HepG2 (cell line): ENCODE results near the gene MRPL28. TPM values are rescaled to one million over a fixed set of nuclear protein-coding genes. Genes with fewer than 3 reads are reported as not detected.
A peak's percentile ranks its signal among the peaks of the same experiment; 100 is the strongest.

Source experiments
- ELF4 ChIP-seq: sonication (generic); formaldehyde crosslinking; IDR thresholded peaks from 2 replicates; pipeline ENCODE4 v1.5.0; 2020; ENCODE audit warnings: missing genetic modification reagents, mild to moderate bottlenecking, moderate library complexity, borderline replicate concordance
- FOSL1 ChIP-seq: sonication (generic); formaldehyde crosslinking; IDR thresholded peaks from 2 replicates; pipeline ENCODE4 v1.9.0; 2021; ENCODE audit warnings: missing genetic modification reagents, borderline replicate concordance
- HMGA1 ChIP-seq: sonication (generic); formaldehyde crosslinking; conservative IDR thresholded peaks from 2 replicates; pipeline ENCODE4 v1.4.0; 2020; ENCODE audit warnings: missing genetic modification reagents
- NFE2L2 ChIP-seq: fragments of 150-350 bp; IDR thresholded peaks from 2 replicates; pipeline ENCODE4 v1.6.1; 2014; ENCODE audit warnings: low read length
- NKX3-1 ChIP-seq: sonication (generic); formaldehyde crosslinking; IDR thresholded peaks from 2 replicates; pipeline ENCODE4 v1.5.0; 2020; ENCODE audit warnings: missing genetic modification reagents
- ZFP82 ChIP-seq: sonication (generic); formaldehyde crosslinking; IDR thresholded peaks from 2 replicates; pipeline ENCODE4 v1.5.1; 2020; ENCODE audit warnings: mild to moderate bottlenecking, missing genetic modification reagents, borderline replicate concordance
- ZNF34 ChIP-seq: sonication (generic); formaldehyde crosslinking; IDR thresholded peaks from 2 replicates; pipeline ENCODE4 v1.4.0; 2020; ENCODE audit warnings: mild to moderate bottlenecking, missing genetic modification reagents, borderline replicate concordance
- ZNF703 ChIP-seq: sonication (generic); formaldehyde crosslinking; IDR thresholded peaks from 2 replicates; pipeline ENCODE4 v1.5.1; 2020; ENCODE audit warnings: missing genetic modification reagents, mild to moderate bottlenecking, moderate library complexity, borderline replicate concordance
- polyA plus RNA-seq, 8 experiments: library from polyadenylated mRNA; depleted of rRNA in 3 of 8; stranded (reverse) in 7 of 8; unstranded in 1 of 8; fragments of >200 nt; fragmentation: Illumina TruSeq in 4 of 8; extraction: Trizol in 4 of 8; gene quantifications; 2 replicates each; pipeline versions ENCODE4 v1.2.1 to v1.2.3, GENCODE V29; 2011 to 2016; ENCODE audit warnings: low read depth in 4 of 8, missing spikeins in 1 of 8, mixed read lengths in 1 of 8; ENCODE audit not compliant: insufficient read depth in 1 of 8
- total RNA-seq, 5 experiments: library from RNA; depleted of rRNA; stranded (reverse); fragments of >200 nt; fragmentation: Illumina TruSeq; extraction: Trizol; gene quantifications; 2 replicates each; pipeline ENCODE4 v1.2.3, GENCODE V29; 2016; ENCODE audit warnings: low read depth in 1 of 5
- TF ChIP-seq, protein P1 (sequence below): sonication (generic); formaldehyde crosslinking; IDR thresholded peaks from 2 replicates; pipeline ENCODE4 v1.4.0; 2020; ENCODE audit warnings: missing genetic modification reagents
- TF ChIP-seq, protein P2 (sequence below), 2 experiments: fragments of 450-650 bp in 1 of 2; sonication (generic) in 1 of 2; formaldehyde crosslinking in 1 of 2; IDR thresholded peaks; 2 replicates each; pipeline versions ENCODE4 v1.6.1 to v1.8.0; 2016 to 2022; ENCODE audit warnings: antibody characterized with exemption in 1 of 2, mild to moderate bottlenecking in 1 of 2, missing genetic modification reagents in 1 of 2
- TF ChIP-seq, protein P3 (sequence below): sonication (generic); formaldehyde crosslinking; conservative IDR thresholded peaks from 2 replicates; pipeline ENCODE4 v1.4.0; 2020; ENCODE audit warnings: missing genetic modification reagents
- TF ChIP-seq, protein P4 (sequence below): IDR thresholded peaks from 2 replicates; pipeline ENCODE4 v1.6.1; 2018; ENCODE audit warnings: missing genetic modification reagents, mild to moderate bottlenecking, missing compliant biosample characterization

Gene MRPL28
- total and polyA plus RNA-seq, 2 of the 13 experiments (the other 11 are each of a cell fraction or from before 2014, with no cell fraction given) = 114 to 135 TPM

DNA sequence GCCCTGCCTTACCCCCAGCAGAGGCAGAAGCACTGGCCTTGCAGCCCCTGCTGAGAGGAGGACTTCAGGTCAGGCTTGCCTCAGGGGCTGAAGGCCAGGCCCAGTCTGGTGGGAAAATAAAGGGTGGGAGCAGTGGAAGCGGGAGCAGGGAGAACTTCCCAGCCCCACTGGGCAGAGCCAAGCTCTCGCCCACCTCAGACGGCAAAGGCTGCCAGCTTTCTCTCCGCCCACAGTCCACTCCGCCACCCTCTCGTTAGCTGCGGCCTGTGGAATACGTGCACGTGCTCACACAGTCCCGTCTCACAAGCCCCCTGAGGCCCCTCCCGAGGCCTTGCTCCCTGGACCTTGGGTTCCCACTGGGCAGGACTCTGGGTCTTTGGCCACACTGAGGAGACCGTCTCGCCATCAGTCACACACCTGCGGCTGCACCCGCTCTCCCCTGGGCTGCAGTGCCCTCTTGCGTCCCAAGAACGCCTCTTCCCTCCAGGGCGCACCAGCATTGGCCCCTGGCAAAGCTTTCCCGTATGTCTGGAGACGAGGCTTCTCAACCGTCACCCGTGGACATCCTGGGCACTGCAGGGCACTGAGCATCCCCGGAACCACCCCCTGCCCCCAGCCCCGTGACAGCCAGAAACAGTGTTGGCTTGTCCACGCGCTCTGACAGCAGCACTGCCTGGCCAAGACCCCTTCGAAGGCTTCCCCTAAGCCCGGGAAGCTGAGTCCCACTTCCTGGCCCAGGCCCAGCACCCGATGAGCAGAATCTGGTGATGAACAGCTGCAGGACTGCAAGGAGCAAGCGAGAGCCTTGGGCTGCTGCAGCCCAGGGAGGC is 8.3 kb downstream of the MRPL28 start (continued):
- TF ChIP-seq, protein P1, sequence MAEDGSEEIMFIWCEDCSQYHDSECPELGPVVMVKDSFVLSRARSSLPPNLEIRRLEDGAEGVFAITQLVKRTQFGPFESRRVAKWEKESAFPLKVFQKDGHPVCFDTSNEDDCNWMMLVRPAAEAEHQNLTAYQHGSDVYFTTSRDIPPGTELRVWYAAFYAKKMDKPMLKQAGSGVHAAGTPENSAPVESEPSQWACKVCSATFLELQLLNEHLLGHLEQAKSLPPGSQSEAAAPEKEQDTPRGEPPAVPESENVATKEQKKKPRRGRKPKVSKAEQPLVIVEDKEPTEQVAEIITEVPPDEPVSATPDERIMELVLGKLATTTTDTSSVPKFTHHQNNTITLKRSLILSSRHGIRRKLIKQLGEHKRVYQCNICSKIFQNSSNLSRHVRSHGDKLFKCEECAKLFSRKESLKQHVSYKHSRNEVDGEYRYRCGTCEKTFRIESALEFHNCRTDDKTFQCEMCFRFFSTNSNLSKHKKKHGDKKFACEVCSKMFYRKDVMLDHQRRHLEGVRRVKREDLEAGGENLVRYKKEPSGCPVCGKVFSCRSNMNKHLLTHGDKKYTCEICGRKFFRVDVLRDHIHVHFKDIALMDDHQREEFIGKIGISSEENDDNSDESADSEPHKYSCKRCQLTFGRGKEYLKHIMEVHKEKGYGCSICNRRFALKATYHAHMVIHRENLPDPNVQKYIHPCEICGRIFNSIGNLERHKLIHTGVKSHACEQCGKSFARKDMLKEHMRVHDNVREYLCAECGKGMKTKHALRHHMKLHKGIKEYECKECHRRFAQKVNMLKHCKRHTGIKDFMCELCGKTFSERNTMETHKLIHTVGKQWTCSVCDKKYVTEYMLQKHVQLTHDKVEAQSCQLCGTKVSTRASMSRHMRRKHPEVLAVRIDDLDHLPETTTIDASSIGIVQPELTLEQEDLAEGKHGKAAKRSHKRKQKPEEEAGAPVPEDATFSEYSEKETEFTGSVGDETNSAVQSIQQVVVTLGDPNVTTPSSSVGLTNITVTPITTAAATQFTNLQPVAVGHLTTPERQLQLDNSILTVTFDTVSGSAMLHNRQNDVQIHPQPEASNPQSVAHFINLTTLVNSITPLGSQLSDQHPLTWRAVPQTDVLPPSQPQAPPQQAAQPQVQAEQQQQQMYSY (CRISPR knock-in tag) = no peak
- TF ChIP-seq ZNF34 (CRISPR knock-in tag) (no peak), NFE2L2 (no peak), FOSL1 (CRISPR knock-in tag) (no peak), ZFP82 (no peak), NKX3-1 (CRISPR knock-in tag) (no peak), HMGA1 (CRISPR knock-in tag) (no peak), ELF4 (no peak), ZNF703 (0 out of 2 replicates have a peak, but pooled peaks have one; percentile 39)
- TF ChIP-seq, protein P2, sequence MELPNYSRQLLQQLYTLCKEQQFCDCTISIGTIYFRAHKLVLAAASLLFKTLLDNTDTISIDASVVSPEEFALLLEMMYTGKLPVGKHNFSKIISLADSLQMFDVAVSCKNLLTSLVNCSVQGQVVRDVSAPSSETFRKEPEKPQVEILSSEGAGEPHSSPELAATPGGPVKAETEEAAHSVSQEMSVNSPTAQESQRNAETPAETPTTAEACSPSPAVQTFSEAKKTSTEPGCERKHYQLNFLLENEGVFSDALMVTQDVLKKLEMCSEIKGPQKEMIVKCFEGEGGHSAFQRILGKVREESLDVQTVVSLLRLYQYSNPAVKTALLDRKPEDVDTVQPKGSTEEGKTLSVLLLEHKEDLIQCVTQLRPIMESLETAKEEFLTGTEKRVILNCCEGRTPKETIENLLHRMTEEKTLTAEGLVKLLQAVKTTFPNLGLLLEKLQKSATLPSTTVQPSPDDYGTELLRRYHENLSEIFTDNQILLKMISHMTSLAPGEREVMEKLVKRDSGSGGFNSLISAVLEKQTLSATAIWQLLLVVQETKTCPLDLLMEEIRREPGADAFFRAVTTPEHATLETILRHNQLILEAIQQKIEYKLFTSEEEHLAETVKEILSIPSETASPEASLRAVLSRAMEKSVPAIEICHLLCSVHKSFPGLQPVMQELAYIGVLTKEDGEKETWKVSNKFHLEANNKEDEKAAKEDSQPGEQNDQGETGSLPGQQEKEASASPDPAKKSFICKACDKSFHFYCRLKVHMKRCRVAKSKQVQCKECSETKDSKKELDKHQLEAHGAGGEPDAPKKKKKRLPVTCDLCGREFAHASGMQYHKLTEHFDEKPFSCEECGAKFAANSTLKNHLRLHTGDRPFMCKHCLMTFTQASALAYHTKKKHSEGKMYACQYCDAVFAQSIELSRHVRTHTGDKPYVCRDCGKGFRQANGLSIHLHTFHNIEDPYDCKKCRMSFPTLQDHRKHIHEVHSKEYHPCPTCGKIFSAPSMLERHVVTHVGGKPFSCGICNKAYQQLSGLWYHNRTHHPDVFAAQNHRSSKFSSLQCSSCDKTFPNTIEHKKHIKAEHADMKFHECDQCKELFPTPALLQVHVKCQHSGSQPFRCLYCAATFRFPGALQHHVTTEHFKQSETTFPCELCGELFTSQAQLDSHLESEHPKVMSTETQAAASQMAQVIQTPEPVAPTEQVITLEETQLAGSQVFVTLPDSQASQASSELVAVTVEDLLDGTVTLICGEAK (IDR thresholded peaks at IDR 0.05) = no peak
- TF ChIP-seq, protein P2 (CRISPR knock-in tag; IDR thresholded peaks at IDR 0.05) = peak; percentile 77; the same call in 1 of the 2 replicates
- TF ChIP-seq, protein P3, sequence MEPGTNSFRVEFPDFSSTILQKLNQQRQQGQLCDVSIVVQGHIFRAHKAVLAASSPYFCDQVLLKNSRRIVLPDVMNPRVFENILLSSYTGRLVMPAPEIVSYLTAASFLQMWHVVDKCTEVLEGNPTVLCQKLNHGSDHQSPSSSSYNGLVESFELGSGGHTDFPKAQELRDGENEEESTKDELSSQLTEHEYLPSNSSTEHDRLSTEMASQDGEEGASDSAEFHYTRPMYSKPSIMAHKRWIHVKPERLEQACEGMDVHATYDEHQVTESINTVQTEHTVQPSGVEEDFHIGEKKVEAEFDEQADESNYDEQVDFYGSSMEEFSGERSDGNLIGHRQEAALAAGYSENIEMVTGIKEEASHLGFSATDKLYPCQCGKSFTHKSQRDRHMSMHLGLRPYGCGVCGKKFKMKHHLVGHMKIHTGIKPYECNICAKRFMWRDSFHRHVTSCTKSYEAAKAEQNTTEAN (CRISPR knock-in tag) = no peak
- TF ChIP-seq, protein P4, sequence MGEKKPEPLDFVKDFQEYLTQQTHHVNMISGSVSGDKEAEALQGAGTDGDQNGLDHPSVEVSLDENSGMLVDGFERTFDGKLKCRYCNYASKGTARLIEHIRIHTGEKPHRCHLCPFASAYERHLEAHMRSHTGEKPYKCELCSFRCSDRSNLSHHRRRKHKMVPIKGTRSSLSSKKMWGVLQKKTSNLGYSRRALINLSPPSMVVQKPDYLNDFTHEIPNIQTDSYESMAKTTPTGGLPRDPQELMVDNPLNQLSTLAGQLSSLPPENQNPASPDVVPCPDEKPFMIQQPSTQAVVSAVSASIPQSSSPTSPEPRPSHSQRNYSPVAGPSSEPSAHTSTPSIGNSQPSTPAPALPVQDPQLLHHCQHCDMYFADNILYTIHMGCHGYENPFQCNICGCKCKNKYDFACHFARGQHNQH = peak; percentile 66; the same call in 1 of the 2 replicates
